SK-N-SH treated with all-trans-retinoic acid at 6 μM for 48 hours (cell line): ENCODE measurements around the gene TUBGCP3.
"Not testable (repeated sequence)": the region's sequence is repeated elsewhere in the genome, so short reads cannot be mapped to it uniquely, and the experiment has no call there.

Experiments used
- ARNTL ChIP-seq: fragments of 450-650 bp; formaldehyde crosslinking; IDR thresholded peaks from 2 replicates; pipeline ENCODE4 v1.5.0; 2020; ENCODE audit warnings: low read depth, mild to moderate bottlenecking, moderate library complexity, borderline replicate concordance
- BACH2 ChIP-seq: fragments of 250-450 bp; sonication (Bioruptor Pico); IDR thresholded peaks from 2 replicates; pipeline ENCODE4 v1.9.0; 2021; ENCODE audit warnings: mild to moderate bottlenecking, borderline replicate concordance
- OSR1 ChIP-seq: fragments of 250-450 bp; sonication (Bioruptor Pico); IDR thresholded peaks from 2 replicates; pipeline ENCODE4 v1.8.0; 2022; ENCODE audit warnings: moderate library complexity, mild to moderate bottlenecking, inconsistent platforms
- RARB ChIP-seq: fragments of 250-450 bp; sonication (Bioruptor Pico); IDR thresholded peaks from 2 replicates; pipeline ENCODE4 v1.8.0; 2021; ENCODE audit warnings: mild to moderate bottlenecking, moderate library complexity
- SNAI2 ChIP-seq: fragments of 250-450 bp; sonication (Bioruptor Pico); IDR thresholded peaks from 2 replicates; pipeline ENCODE4 v1.5.0; 2020; ENCODE audit warnings: mild to moderate bottlenecking, moderate library complexity
- TF ChIP-seq, protein P1 (sequence below): fragments of 250-450 bp; sonication (Bioruptor Pico); IDR thresholded peaks from 2 replicates; pipeline ENCODE4 v1.8.0; 2020; ENCODE audit warnings: mild to moderate bottlenecking, moderate library complexity, borderline replicate concordance
- TF ChIP-seq, protein P2 (sequence below): fragments of 250-450 bp; sonication (Bioruptor Pico); IDR thresholded peaks from 2 replicates; pipeline ENCODE4 v1.5.1; 2020; ENCODE audit warnings: low read depth, mild to moderate bottlenecking, moderate library complexity
- TF ChIP-seq, protein P3 (sequence below): fragments of 250-450 bp; sonication (Bioruptor Pico); IDR thresholded peaks from 2 replicates; pipeline ENCODE4 v1.5.1; 2021; ENCODE audit warnings: mild to moderate bottlenecking, moderate library complexity
- TF ChIP-seq, protein P4 (sequence below): fragments of 250-450 bp; sonication (Bioruptor Pico); IDR thresholded peaks from 2 replicates; pipeline ENCODE4 v1.8.0; 2021; ENCODE audit warnings: low read depth, mild to moderate bottlenecking, moderate library complexity, borderline replicate concordance

DNA sequence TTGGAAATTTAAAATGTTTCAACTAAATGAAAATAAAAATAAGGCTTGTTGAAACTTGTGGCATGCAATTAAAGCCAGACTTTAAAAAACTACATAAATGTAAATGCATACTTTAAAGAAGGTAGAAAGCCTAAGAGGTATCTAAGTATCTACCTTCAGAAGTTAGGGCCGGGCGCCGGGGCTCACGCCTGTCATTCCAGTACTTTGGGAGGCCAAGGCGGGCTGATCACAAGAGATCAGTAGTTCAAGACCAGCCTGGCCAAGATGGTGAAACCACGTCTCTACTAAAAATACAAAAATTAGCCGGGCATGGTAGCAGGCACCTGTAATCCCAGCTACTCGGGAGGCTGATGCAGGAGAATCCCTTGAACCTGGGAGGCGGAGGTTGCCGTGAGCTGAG, 42.3 kb upstream of the TUBGCP3 start:
- TF ChIP-seq, protein P1, sequence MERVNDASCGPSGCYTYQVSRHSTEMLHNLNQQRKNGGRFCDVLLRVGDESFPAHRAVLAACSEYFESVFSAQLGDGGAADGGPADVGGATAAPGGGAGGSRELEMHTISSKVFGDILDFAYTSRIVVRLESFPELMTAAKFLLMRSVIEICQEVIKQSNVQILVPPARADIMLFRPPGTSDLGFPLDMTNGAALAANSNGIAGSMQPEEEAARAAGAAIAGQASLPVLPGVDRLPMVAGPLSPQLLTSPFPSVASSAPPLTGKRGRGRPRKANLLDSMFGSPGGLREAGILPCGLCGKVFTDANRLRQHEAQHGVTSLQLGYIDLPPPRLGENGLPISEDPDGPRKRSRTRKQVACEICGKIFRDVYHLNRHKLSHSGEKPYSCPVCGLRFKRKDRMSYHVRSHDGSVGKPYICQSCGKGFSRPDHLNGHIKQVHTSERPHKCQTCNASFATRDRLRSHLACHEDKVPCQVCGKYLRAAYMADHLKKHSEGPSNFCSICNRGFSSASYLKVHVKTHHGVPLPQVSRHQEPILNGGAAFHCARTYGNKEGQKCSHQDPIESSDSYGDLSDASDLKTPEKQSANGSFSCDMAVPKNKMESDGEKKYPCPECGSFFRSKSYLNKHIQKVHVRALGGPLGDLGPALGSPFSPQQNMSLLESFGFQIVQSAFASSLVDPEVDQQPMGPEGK (CRISPR knock-in tag), result not testable (repeated sequence)
- TF ChIP-seq, protein P2, sequence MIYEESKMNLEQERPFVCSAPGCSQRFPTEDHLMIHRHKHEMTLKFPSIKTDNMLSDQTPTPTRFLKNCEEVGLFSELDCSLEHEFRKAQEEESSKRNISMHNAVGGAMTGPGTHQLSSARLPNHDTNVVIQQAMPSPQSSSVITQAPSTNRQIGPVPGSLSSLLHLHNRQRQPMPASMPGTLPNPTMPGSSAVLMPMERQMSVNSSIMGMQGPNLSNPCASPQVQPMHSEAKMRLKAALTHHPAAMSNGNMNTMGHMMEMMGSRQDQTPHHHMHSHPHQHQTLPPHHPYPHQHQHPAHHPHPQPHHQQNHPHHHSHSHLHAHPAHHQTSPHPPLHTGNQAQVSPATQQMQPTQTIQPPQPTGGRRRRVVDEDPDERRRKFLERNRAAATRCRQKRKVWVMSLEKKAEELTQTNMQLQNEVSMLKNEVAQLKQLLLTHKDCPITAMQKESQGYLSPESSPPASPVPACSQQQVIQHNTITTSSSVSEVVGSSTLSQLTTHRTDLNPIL (CRISPR knock-in tag), result not testable (repeated sequence)
- not testable (repeated sequence) for TF ChIP-seq ARNTL (CRISPR knock-in tag); OSR1 (CRISPR knock-in tag); SNAI2 (CRISPR knock-in tag); BACH2; RARB (CRISPR knock-in tag)
- TF ChIP-seq, protein P3, sequence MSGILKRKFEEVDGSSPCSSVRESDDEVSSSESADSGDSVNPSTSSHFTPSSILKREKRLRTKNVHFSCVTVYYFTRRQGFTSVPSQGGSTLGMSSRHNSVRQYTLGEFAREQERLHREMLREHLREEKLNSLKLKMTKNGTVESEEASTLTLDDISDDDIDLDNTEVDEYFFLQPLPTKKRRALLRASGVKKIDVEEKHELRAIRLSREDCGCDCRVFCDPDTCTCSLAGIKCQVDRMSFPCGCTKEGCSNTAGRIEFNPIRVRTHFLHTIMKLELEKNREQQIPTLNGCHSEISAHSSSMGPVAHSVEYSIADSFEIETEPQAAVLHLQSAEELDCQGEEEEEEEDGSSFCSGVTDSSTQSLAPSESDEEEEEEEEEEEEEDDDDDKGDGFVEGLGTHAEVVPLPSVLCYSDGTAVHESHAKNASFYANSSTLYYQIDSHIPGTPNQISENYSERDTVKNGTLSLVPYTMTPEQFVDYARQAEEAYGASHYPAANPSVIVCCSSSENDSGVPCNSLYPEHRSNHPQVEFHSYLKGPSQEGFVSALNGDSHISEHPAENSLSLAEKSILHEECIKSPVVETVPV, result not testable (repeated sequence)
- TF ChIP-seq, protein P4, sequence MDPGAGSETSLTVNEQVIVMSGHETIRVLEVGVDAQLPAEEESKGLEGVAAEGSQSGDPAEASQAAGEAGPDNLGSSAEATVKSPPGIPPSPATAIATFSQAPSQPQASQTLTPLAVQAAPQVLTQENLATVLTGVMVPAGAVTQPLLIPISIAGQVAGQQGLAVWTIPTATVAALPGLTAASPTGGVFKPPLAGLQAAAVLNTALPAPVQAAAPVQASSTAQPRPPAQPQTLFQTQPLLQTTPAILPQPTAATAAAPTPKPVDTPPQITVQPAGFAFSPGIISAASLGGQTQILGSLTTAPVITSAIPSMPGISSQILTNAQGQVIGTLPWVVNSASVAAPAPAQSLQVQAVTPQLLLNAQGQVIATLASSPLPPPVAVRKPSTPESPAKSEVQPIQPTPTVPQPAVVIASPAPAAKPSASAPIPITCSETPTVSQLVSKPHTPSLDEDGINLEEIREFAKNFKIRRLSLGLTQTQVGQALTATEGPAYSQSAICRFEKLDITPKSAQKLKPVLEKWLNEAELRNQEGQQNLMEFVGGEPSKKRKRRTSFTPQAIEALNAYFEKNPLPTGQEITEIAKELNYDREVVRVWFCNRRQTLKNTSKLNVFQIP (CRISPR knock-in tag), result not testable (repeated sequence)
